NCI-H146 treated with DMSO at 0.1 percent for 48 hours (cell line): ENCODE measurements around the gene PDZK1IP1.
"Not testable (repeated sequence)": the region's sequence is repeated elsewhere in the genome, so short reads cannot be mapped to it uniquely, and the experiment has no call there.

Source experiments
- DNase-seq: peaks from one replicate; lab custom pipeline; 2025; ENCODE audit not compliant: unreplicated experiment; lab: John Stamatoyannopoulos, UW

PDZK1IP1 gene

GRCh38 chr1:47140358-47140757 is 49.5 kb downstream of the PDZK1IP1 start:
- not testable (repeated sequence) for DNase-seq

DNA sequence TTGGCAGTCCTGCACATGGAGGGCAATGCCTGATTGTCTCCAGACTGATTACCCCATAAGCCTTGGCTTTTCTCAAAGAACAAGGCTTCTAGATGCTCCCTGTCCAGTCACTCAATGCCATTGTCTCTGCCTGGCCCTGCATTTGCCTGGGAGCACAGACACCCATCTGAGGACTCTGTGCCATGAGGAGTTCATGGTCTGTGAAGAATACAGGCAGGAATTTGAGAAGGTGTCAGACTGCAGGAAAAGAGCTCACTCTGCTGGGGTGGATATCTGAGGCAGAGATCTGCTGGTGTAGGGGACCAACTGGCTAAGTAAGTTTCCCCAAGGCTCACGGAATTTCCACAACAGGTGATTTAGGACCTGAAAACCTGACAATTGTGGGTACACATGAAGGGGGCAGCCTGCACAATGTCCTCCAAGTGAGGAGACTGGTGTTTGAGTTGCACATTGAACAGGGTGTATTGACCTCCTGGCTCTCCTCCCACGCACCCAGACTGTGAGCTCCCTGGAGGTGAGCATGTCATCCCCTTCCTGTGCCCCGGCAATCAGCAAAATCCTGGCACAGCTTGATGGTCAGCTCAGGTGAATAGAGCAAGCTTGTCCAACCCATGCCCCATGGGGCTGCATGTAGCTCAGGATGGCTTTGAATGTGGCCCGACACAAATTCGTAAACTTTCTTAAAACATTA is 51.8 kb downstream of the PDZK1IP1 start:
- no peak for DNase-seq

GRCh38 chr1:47137198-47137597 is 52.6 kb downstream of the PDZK1IP1 start, which contains the start of gene CYP4A22:
TSS of gene CYP4A22 (plus strand) at chr1:47137441. CDS start at chr1:47137486, 45 bp downstream.
- no peak for DNase-seq
